ENCODE results near the gene CERKL.

Gene CERKL

DNA sequence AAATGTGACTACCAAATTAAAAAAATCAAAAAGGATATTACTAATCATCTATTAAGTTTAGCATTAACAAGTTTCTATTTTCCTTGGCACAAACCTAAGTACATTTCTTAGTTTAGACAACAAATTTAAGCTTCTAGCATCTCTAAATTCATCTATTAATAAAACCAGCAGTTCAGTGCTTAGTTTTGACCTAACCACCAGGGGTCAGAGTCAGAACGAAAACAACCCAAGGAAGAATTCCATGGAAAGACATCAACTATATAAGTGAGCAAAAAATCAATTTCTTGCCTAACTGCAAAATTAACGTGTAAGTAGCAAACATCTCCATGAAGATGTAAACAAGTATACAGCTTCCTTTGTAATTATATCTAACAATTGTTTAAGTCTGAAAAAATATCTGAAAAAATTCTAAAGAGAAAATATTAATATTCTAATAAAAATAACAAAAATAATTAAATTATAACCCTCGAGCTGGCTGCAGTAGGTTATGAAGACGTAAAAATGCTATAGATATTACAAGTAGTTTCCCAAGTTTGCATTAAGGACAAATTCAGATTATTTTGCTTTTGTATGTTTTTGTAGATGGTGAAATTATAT lies 83.7 kb downstream of the CERKL start:
- DNase-seq = no peak

DNA sequence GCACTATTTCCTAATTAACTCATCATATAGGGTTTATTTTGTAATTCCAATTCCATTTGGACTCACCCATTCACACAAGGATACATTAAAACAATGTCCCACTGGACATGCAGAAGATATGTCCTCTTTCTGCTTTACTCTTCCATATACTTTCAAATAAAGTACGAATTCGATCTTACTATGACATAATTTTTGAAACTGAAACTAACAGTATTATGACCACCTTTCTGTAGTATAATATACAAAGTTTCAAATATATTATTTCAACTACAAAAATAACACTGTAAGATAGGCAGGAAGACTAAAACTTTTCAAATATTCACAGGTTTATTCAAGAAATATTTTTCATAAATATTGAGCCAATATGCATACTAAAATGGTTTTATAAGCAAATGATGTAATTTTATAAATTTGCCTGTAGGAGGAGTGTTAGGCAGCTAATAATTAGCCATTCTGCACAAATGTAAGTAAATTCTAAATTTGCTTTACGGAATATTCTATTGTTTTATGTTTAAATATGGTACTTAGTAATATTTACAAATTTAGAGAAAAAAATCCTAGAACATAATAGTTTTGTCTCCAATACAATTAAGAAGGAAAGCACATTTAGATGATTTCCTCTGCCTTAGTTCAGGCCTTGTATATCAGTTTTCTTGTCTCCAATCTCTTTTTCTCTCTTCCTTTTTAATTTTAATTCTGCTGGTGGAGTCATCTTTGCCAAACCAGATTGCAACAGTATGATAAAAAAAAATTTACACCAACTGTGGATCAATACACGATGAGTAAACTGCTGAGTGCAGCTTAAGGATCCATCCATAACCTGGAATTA lies 85.9 kb downstream of the CERKL start:
- no peak for DNase-seq

DNA sequence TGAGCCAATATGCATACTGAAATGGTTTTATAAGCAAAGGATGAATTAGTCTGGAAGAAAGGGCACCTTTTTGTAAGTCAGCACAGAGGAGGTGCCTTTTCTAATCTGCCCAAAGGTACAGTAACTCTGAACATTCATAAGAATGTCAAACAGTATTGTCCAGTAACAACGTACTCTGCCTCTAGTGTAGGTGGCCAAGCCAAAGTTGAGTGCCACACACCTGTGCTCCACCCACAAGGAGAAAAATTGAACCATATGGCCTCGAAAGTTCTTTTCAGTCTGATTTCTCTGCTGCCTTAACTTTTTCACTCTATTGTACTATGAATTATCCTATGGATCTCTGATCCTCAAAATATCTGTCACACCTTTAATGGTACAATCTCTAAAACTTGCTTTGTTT lies 86.8 kb downstream of the CERKL start:
- no peak for DNase-seq

DNA sequence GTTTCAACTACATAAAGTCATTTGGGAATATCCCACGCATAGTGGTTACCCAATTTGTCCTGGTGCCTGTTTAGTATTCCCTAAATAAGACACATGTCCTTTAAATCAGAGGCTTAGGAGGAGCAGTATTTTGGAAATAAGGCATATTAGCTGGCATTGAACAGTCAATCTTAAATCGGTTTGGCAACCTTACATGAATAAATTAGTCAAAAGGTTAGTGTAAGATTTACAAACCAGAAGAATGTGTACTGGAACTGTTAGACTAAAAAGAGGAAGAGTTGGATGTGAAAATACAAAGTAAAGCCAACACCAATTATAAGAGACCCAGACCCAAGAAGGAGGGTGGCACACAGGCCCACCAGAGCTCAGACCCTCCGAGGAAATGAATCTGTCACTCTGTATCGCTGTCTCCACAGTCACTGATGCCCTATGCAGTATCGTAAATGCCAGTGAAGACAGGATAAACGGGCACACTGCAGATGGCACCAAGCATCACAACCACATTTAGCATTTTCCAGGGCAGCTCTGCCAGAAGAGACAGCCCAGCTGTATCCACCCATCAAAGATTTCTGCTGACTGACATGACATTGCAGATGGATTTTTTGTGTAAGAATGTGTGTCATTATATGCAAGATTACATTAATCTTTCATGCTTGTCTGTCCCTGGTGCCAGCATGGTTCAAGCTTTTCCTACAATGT lies 90.4 kb downstream of the CERKL start:
- DNase-seq = no peak

DNA sequence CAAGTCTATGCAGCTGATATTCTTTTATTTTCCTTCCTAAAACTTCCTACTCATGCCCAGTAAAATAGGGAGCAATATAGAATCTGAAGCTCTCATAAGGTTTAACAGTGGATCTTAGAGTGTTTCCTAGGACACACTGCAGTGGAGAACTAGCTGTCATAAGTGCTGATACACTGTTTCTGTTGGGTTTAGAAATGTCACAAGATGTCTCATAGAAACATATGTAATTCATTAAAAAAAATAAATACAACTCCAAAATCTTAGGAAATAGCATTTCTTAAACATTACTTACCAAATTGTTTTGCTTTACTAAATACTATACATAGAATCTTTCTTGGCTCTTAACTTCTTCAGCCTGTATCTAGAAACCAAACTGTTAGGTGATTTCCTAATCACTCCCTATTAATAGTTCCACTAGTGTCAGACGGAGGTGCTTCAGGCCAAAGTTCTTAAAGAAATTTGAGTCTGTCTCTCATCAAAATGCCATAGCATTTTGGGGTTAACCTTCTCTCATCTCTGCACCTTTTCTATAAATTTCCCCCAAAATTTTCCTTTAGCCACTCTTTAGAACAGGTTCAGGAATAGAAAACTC lies 93.7 kb downstream of the CERKL start:
- DNase-seq = no peak

DNA sequence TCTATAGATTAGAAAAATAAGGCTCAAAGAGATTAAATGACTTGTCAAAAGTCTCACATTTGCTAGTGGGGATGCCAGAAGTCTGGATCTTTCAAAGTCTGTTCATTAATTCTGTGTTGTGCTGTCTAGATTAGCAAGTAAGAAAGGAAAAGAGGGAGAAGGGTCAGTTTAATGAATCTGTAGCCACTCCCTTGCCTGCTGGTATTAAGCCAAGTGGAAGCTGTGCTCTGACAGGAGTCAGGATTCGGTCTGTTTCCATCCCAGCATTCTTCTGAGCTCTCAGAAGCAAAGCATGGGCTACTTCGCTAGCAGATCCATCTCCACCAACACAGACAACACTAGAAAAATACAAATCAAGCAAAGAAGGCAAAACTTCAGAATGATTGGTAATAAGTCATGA lies 98.5 kb downstream of the CERKL start:
- no peak for DNase-seq

DNA sequence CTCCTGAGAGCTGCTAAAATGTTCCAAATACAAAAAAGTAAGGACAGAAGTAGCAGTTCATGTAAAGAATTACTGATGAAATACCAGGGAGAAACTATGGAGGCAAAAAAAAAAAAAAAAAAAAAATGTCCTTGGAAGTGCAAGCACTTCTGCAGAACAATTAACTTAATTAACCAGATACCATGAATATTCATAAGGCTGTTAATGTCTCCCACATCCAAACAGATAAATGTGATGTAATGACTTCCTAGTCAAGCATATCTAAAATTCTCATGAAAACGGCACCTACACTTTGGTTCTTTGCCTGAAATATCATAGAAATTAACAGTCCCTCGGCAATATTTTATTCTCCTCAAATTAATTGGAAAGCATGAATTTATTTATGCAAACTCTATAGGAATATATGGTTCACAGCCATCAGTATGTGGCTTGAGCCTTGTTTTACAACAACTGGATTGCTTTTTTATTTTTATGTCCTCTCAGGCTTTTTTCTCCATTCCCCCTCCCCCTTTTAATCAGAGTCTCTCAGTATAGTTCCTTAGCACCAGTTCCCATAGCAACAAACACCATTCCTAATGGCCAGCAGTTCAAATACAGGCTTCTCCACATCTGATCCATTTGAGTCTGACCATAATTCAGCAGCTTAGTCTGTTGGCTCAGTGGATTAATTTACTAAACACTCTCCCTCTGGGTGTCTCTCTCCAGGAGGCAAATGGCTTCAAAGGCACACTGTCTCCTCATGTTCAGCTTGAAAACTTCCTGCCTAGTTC lies 102.7 kb downstream of the CERKL start:
- no peak for DNase-seq

DNA sequence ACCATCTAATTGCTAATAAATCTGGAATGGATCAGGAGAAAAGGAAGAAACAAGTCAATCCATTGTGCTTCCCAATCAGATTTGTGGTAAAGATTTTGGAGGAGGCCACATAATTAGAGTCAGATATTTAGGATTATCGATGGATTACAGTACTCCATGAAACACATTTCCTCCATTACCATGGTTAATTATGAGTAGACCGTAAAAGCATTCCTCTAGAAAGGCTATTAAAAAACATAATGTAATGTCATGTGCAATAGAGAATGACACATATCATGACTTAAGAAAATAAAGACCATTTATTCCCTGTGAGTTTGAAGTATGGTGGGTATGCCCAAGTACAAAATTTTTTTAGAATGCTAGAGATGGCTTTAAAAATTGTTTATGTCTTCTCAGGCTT lies 103.7 kb downstream of the CERKL start:
- DNase-seq = no peak

DNA sequence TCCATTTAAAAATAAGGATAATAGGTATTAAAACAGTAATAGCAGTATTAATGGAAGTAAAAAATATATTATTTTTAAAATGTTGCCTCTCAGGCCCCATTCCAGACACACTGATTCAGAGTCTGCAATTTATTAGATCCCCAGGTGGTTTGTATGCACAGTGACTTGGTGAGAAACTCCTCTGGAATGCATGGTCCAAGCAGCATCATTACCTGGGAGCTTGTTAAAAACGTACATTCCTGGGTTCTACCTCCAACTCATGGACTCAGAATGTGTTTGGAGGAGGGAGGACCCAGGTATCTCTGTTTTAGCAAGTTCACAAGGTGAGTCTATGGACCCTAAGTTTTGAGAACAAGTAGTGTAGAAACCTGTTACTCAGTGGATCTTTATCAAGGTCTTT lies 104.1 kb downstream of the CERKL start:
- DNase-seq = no peak

DNA sequence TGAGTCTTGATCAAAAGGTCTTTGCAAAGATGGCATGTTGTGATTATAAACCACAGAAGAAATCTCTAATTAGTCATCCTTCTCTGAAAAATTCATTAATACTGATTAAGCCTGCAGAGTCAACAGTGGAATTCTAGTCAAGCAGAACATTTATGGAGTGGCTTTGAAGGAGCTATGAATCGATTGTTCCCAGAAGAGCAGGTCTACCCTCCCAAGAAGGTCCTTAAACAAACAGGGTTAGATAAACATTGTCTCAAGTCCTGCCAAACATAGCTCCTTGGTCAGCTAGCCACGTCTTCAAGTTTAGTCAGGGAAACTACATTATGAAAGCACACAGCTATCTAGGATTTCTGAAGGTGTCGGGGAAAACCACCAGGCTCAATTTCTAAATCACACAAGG lies 110.8 kb downstream of the CERKL start:
- no peak for DNase-seq

DNA sequence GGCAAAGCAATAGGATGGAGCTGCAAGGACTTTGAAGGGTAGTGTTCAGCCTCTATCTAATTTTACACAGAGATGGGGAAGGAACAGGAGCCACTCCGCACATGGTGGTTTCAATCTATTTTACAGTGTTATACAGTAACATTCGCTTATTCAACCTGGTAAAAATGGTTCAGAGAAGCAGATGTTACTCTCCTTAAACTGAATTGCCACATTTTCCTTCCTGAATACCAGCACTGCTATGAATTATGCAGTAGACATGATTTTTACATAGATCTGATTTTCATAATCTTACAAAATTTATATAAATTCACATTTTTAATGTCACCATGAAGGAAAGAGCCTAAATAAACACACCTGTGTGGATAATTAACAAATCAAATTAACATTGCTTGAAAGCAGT lies 114.7 kb downstream of the CERKL start:
- DNase-seq = no peak

DNA sequence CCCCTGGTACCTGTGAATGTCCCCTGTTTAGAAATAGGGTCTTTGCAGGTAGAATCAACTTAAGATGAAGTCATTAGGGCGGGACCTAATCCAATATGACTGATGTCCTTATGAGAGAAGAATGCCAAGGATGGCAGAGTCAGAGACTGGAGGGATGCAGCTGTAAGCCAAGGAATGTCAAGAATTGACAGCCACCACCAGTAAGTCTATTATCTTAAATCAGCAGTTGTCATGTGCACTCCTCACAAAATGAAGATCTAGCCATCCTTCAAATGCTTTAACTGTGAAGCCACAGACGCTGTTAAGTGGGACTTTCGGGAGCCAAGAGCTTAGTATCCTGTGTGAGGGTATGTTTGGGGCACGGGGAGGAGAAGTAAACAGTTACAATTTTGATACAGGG lies 116.5 kb downstream of the CERKL start:
- no peak for DNase-seq

DNA sequence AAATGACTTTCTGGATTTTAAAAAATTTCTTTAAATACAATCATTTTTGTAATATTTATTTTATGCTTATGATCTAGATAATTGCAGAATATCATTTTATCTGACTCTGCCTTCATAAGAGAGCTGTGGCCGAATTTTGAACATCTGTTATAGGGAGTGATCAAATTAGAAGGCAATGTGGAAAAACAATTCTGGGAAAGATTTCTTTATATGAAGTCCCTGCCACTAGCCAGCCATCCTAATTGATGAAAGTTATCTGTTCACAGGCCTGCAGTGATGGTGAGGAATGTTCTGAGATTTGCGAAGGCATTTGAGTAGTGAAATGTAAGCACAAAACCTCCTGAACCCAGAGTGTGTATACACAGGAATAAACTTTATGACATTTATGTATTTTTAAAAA lies 120.2 kb downstream of the CERKL start:
- no peak for DNase-seq

DNA sequence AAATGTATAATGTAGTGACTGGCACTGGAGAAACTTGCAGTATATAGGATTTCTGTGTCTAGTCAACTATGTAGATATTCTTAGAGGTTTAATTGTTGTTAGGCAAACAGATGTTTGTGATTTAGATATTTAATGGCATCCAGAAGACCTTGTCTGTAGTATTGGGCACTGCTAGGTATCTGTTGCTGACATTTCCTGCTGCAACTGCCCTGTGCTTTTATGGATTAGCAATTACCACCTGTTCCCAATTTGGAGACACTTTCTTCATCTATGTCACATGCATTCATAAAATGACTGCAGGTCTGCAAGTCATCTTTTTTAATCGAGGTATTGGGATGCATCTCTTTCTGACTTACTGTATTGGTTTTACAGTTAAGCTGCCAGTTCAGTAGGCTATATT lies 128.5 kb downstream of the CERKL start:
- no peak for DNase-seq

DNA sequence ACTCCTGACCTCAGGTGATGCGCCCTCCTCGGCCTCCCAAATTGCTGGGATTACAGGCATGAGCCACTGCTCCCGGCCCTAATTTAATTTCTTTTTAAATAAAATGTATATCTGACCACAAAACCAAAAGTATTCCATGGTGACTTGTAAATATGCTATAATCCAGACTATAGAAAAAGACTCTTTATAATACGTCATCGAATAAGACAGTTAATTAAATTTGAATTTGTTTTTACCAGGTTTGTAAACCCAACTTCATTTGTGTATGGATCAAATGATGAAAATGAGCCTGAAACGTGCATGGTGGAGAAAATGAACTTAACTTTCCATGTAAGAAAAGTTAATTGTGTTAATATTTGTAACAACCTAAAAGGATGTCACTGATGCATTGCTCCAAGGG lies 129.8 kb downstream of the CERKL start:
- DNase-seq = no peak

DNA sequence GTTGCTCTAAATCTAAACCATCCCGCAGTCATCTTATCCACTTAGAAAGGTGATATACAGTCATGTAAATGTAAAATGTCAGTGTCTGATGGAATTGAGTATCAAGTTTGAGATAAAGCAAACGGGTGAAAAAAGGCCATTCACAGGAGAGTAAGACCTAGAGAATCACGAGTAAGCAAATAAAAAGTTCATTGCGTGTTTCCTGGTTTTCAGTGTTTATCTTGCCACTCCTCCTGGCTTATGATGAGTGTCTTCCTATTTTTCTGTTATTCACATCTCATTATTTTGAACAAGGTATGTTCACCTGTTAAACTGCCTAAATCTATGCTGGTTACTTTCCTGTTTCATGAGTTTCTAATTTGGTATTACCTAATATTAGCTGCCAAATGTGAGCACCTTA lies 130.9 kb downstream of the CERKL start:
- DNase-seq = no peak

DNA sequence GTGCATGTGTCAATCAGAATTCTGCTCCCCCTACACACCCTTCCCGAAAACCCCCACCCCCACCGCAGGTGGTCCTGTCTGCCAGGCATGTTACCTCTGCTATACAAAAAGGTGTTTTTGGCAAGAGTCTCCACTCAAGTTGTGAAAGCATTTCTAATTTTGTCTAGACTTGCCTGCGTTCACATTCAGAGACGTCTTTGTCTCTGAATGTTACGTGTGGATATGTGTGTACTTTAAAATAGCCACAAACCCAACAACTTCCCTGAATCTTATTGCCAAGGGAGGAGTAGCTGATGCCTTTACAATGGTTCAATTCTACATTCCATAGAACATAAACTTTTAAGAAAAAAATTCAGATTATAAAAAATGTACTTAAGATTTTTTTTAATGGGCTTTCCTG lies 133.1 kb downstream of the CERKL start:
- no peak for DNase-seq

DNA sequence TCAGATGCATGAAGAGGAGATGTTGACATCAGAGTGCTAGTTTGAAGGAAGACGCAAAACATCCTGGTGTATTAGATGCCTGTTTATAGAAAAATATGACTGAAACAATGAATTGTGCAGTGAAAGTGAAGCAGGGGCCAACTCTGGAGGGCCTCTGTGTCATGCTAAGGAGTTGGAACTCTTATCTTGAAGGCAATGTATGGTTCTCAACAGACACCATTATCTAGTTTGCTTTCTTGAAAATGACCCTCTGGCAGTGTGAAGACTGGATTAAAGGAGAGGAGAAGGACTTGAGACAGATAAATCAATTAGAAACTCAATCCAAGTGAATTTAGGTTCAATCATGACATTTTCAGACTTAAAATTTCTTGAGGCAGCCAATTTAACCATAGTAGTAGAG lies 136.7 kb downstream of the CERKL start:
- no peak for DNase-seq

DNA sequence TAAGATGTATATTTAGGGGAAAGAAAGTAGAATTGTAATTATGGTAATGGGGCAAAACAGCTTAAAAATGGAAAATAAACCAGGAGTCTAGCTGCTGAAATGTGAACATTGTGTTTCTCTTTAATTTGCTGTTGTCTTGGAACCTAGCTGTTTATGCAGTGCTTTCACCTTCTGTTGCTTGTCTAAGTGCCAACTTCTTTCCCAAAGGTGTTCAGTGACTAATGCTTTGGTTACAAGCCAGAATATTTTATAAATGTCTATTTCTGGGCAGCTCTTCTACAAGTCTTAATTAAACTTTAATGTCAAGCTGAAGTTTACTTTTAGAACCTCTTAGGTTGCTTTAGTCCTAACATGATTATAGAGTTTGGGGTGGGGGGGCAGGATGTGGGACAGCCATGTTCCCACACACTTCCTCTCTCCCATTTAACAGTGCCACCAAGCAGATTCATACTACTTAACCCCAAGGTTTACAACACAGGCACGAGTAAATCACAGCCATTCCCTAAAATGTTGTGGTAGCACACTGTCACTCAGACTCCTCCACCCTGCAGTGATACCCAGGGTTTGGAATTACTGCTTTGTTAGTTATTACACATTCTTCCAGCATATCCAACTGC lies 139.1 kb downstream of the CERKL start:
- DNase-seq = peak; percentile 3

DNA sequence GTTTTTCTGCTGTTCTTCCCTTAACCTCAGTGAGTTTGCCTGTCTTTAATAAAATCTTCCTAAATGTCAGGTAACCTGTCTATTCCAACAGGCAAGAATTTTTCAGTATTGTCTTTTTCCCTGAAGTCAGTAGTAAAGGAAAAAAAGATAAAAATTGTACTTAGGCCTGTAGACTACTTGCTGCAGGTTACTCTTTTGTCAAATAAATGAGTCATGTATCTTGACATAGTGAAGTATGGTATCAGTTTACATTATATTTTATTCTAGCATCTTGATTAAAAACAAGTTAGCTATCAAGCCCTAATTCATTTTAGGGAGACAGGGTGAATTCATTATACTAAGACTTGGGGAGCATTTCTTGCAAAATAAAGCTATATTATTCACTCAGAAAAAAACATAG lies 139.9 kb downstream of the CERKL start:
- no peak for DNase-seq

DNA sequence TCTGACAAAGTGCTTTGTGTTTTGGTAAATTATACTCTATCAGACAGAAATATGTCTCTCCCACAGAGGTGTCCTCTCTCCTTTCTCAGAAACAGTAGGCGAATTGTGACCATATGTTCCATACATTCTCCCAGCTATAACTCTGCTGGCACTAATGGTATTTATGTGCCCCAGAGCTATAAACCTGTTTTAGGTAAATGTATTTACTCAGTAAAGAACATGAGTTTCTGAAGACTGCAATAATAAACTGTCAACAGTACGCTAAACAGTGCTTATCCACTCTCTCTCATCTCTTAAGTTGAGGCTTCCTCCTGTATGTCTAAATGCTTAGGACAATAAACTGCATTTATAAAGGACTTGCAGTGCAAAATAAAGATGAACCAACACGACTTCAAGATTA lies 141.2 kb downstream of the CERKL start:
- DNase-seq = no peak

DNA sequence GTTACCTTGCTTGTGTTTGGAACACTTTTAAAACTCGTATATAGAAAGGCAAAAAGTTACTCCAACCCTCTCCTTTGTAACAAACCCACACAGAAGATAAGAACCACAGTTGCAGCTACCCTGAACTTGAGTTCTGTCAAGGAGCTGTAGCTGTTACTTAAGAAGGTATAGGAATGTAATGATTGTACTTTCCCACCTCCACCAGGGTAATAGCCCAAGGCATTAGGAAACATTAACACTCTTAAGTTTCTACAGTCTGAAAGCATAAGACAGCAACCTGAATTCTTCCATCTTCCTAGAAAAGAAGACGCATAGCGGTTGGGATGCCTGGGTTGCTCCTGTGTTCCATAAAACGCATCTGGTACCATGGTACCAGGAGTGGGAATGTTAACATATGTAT lies 156.7 kb downstream of the CERKL start:
- no peak for DNase-seq

DNA sequence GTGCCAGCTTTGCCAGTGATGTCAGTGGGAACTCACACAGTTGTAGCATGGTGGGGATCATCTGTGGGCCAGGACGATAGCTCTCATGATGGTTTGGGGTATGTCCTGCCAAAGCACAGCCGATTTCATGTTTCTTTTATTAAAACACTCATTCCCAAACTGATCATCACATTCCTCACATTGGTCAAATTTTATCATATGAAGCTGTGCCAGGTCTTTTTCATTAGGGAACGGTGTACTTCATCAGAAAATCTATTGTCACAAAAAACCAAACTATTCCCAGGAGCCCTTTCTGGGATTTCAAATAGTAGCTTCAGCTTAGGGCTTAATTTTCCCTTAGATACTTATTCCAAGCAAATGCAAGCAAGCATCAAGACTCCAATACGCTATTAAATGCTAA lies 157.7 kb downstream of the CERKL start:
- no peak for DNase-seq
